Loucy (cell line): ENCODE results near the gene SKIC3.

ENCODE experiments used
- H2AFZ ChIP-seq: fragments of 200-600 bp; sonication (generic); 2 replicates; pipeline ENCODE4 v1.6.0; 2016; ENCODE audit warnings: antibody characterized with exemption, mild to moderate bottlenecking, low read length, moderate library complexity
- H3F3A ChIP-seq: fragments of 200-600 bp; 2 replicates; pipeline ENCODE4 v1.6.0; 2016; ENCODE audit warnings: antibody characterized with exemption, low read depth, mild to moderate bottlenecking
- H3K27me3 ChIP-seq: fragments of 200-600 bp; sonication (generic); 2 replicates; pipeline ENCODE4 v1.6.1; 2014; ENCODE audit warnings: low read length, mild to moderate bottlenecking; ENCODE audit not compliant: insufficient read depth, poor library complexity, severe bottlenecking
- H3K36me3 ChIP-seq: fragments of 200-600 bp; sonication (generic); 2 replicates; pipeline ENCODE4 v1.6.1; 2016; ENCODE audit warnings: low read length; ENCODE audit not compliant: insufficient read depth
- H3K4me1 ChIP-seq: fragments of 200-600 bp; sonication (generic); 2 replicates; pipeline ENCODE4 v1.5.1; 2014; ENCODE audit warnings: low read length, mild to moderate bottlenecking; ENCODE audit not compliant: insufficient read depth, poor library complexity, severe bottlenecking
- H3K4me2 ChIP-seq: fragments of 200-600 bp; sonication (generic); 2 replicates; pipeline ENCODE4 v1.6.0; 2014; ENCODE audit warnings: antibody characterized with exemption, low read length, low read depth, mild to moderate bottlenecking; ENCODE audit not compliant: poor library complexity, severe bottlenecking
- H3K4me3 ChIP-seq: fragments of 200-600 bp; sonication (generic); 2 replicates; pipeline ENCODE4 v1.5.1; 2014; ENCODE audit warnings: low read length, mild to moderate bottlenecking, mixed read lengths; ENCODE audit not compliant: poor library complexity, severe bottlenecking
- H3K79me2 ChIP-seq: fragments of 200-600 bp; sonication (generic); 2 replicates; pipeline ENCODE4 v1.6.1; 2014; ENCODE audit warnings: low read length; ENCODE audit not compliant: insufficient read depth
- H3K9ac ChIP-seq: fragments of 200-600 bp; sonication (generic); 2 replicates; pipeline ENCODE4 v1.6.0; 2014; ENCODE audit warnings: mild to moderate bottlenecking, low read depth, low read length, moderate library complexity; ENCODE audit not compliant: poor library complexity, severe bottlenecking
- H3K9me2 ChIP-seq: fragments of 200-600 bp; sonication (generic); replicated peaks from 2 replicates; pipeline ENCODE4 v1.6.1; 2016; ENCODE audit warnings: low read depth, low read length, mixed read lengths
- H3K9me3 ChIP-seq: fragments of 200-600 bp; sonication (generic); 2 replicates; pipeline ENCODE4 v1.6.1; 2014; ENCODE audit warnings: mild to moderate bottlenecking, antibody characterized with exemption, low read length, low read depth; ENCODE audit not compliant: insufficient read depth
- H4K20me1 ChIP-seq: fragments of 200-600 bp; sonication (generic); 2 replicates; pipeline ENCODE4 v1.6.0; 2014; ENCODE audit warnings: antibody characterized with exemption, low read length, mild to moderate bottlenecking; ENCODE audit not compliant: insufficient read depth, poor library complexity, severe bottlenecking
- EZH2phosphoT487 ChIP-seq: fragments of 200-600 bp; IDR thresholded peaks from 2 replicates; pipeline ENCODE4 v1.6.1; 2018; ENCODE audit warnings: antibody characterized with exemption, mild to moderate bottlenecking, moderate library complexity, borderline replicate concordance
- TF ChIP-seq, protein P1 (sequence below): fragments of 200-600 bp; sonication (generic); conservative IDR thresholded peaks from 2 replicates; pipeline ENCODE4 v1.5.1; 2014; ENCODE audit warnings: mild to moderate bottlenecking, antibody characterized with exemption, low read length

The SKIC3 gene

DNA sequence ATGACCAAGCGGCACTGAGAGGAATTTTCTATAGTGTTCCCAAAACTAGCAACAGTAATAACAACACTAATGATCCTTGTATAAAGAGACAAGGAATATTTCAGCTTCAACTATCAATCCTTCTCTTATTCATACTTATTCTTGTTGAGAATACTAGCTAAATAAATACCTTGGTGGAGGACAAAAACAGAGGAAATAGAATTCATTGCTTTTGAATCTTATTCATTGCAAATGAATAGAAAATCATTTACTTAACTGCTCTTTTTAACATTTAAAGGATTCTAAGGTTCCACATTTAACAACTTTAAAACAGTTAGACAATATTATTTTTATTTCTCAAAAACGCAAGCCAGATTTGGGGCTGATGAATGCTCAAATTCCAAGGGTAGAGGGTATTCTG, 22.4 kb downstream of the SKIC3 start:
- Histone ChIP-seq H3K36me3 (peaks cover 49% of the 10 kb centered on the region; the same call in 1 of the 2 replicates), H3K4me1 (no peaks in the 10 kb centered on the region), H3K9me3 (no peaks in the 10 kb centered on the region)

DNA sequence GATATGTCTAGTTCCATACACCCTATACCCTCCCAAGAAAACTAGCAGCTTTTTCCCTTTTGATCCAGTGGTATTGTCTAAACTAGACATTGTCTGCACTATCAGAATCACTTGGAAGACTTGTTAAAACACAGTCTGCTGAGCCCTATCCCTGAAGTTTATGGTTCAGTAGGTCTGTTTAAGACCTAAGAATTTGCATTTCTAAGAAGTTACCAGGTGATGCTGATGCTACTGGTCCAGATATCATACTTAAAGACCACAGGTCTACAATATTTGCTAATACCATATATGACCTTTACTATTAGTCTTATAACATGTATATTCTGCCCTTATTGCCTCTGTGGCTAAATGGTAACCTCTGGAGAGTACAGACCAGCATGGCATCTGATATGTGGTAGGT, 23.3 kb downstream of the SKIC3 start:
- no peaks in the 10 kb centered on the region for H3K9me2 ChIP-seq
- H3K9me3 ChIP-seq = no peaks in the 10 kb centered on the region
- H3K4me3 ChIP-seq = no peak overlapping the region
- H2AFZ ChIP-seq = no peak overlapping the region
- no peaks in the 10 kb centered on the region for H3K27me3 ChIP-seq
- H3K36me3 ChIP-seq = peaks cover 48% of the 10 kb centered on the region; the same call in 1 of the 2 replicates
- no peaks in the 10 kb centered on the region for H3K4me1 ChIP-seq
- H3K79me2 ChIP-seq = 0 out of 2 replicates have a peak, but pooled peaks cover 10% of the 10 kb centered on the region
- no peak overlapping the region for H3K9ac ChIP-seq
- no peaks in the 10 kb centered on the region for H3F3A ChIP-seq
- H4K20me1 ChIP-seq = no peaks in the 10 kb centered on the region
- H3K4me2 ChIP-seq = no peak overlapping the region
- no peak for TF ChIP-seq EZH2phosphoT487
- TF ChIP-seq, protein P1, sequence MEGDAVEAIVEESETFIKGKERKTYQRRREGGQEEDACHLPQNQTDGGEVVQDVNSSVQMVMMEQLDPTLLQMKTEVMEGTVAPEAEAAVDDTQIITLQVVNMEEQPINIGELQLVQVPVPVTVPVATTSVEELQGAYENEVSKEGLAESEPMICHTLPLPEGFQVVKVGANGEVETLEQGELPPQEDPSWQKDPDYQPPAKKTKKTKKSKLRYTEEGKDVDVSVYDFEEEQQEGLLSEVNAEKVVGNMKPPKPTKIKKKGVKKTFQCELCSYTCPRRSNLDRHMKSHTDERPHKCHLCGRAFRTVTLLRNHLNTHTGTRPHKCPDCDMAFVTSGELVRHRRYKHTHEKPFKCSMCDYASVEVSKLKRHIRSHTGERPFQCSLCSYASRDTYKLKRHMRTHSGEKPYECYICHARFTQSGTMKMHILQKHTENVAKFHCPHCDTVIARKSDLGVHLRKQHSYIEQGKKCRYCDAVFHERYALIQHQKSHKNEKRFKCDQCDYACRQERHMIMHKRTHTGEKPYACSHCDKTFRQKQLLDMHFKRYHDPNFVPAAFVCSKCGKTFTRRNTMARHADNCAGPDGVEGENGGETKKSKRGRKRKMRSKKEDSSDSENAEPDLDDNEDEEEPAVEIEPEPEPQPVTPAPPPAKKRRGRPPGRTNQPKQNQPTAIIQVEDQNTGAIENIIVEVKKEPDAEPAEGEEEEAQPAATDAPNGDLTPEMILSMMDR = no peak

More for the DNA sequence above, 22.4 kb downstream of the SKIC3 start:
- Histone ChIP-seq H3K4me3 (no peak overlapping the region), H3K27me3 (no peaks in the 10 kb centered on the region), H4K20me1 (no peaks in the 10 kb centered on the region), H3K9me2 (no peaks in the 10 kb centered on the region), H3K4me2 (no peak overlapping the region), H3K9ac (no peak overlapping the region), H3K79me2 (0 out of 2 replicates have a peak, but pooled peaks cover 10% of the 10 kb centered on the region), H3F3A (no peaks in the 10 kb centered on the region), H2AFZ (no peak overlapping the region)
- TF ChIP-seq, protein P1 = no peak
- no peak for TF ChIP-seq EZH2phosphoT487

- no peak overlapping the region for H2AFZ ChIP-seq
- H3K9me2 ChIP-seq = no peaks in the 10 kb centered on the region
- no peaks in the 10 kb centered on the region for H3F3A ChIP-seq
- H3K9me3 ChIP-seq = no peaks in the 10 kb centered on the region
- no peaks in the 10 kb centered on the region for H4K20me1 ChIP-seq
- H3K79me2 ChIP-seq = 0 out of 2 replicates have a peak, but pooled peaks cover 10% of the 10 kb centered on the region
- H3K9ac ChIP-seq = no peak overlapping the region
- no peak overlapping the region for H3K4me2 ChIP-seq
- H3K27me3 ChIP-seq = no peaks in the 10 kb centered on the region
- H3K4me1 ChIP-seq = no peaks in the 10 kb centered on the region
- H3K4me3 ChIP-seq = no peak overlapping the region
- TF ChIP-seq, protein P1 = no peak
- no peak for TF ChIP-seq EZH2phosphoT487
- peaks cover 42% of the 10 kb centered on the region; the same call in 1 of the 2 replicates for H3K36me3 ChIP-seq
Measured at GRCh38 chr5:95530416-95530815, 24.4 kb downstream of the SKIC3 start.
